ENCODE results near the gene CCDC159.

GRCh38 chr19:11347546-11348039, 1.3 kb downstream of the CCDC159 start:
- TF ChIP-seq CTCF (IDR thresholded peaks at IDR 0.05) (no peak), POLR2A (IDR thresholded peaks at IDR 0.05) (no peak)
